GM12892 (cell line): Measurements from ENCODE around the gene APOB.

Experiments
- POLR2A ChIP-seq: IDR thresholded peaks from 2 replicates; pipeline ENCODE4 v1.6.1; 2011; ENCODE audit warnings: low read depth, low read length, control low read depth
- POLR2AphosphoS5 ChIP-seq: IDR thresholded peaks from 2 replicates; pipeline ENCODE4 v1.6.1; 2011; ENCODE audit warnings: low read depth, low read length, control low read depth

- TF ChIP-seq POLR2AphosphoS5 (no peak), POLR2A (no peak)
Measured at GRCh38 chr2:21011453-21011852, 32.4 kb downstream of the APOB start.
